Prostate gland (tissue), 2 donors: Measurements from ENCODE around the gene NUMA1.

Experiments
- POLR2A ChIP-seq: fragments of 450-650 bp; IDR thresholded peaks from one replicate; pipeline ENCODE4 v1.6.1; 2016; ENCODE audit warnings: antibody characterized with exemption, mild to moderate bottlenecking
- POLR2AphosphoS5 ChIP-seq: sonication (generic); formaldehyde crosslinking; IDR thresholded peaks from one replicate; pipeline ENCODE4 v1.6.1; 2017; ENCODE audit warnings: antibody characterized with exemption
- TF ChIP-seq, protein P1 (sequence below), 4 experiments: fragments of 200-600 bp in 2 of 4; fragments of 450-650 bp in 2 of 4; sonication (generic) in 2 of 4; IDR thresholded peaks; 1 replicate in 3 of 4; 2 replicates in 1 of 4; pipeline ENCODE4 v1.5.1; 2016 to 2019; ENCODE audit warnings: antibody characterized with exemption in 4 of 4, mild to moderate bottlenecking in 2 of 4, moderate library complexity in 2 of 4

- TF ChIP-seq, protein P1, sequence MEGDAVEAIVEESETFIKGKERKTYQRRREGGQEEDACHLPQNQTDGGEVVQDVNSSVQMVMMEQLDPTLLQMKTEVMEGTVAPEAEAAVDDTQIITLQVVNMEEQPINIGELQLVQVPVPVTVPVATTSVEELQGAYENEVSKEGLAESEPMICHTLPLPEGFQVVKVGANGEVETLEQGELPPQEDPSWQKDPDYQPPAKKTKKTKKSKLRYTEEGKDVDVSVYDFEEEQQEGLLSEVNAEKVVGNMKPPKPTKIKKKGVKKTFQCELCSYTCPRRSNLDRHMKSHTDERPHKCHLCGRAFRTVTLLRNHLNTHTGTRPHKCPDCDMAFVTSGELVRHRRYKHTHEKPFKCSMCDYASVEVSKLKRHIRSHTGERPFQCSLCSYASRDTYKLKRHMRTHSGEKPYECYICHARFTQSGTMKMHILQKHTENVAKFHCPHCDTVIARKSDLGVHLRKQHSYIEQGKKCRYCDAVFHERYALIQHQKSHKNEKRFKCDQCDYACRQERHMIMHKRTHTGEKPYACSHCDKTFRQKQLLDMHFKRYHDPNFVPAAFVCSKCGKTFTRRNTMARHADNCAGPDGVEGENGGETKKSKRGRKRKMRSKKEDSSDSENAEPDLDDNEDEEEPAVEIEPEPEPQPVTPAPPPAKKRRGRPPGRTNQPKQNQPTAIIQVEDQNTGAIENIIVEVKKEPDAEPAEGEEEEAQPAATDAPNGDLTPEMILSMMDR (IDR thresholded peaks at IDR 0.05) = no peak
- TF ChIP-seq POLR2A (no peak), POLR2AphosphoS5 (no peak)
These were observed 103.3 kb downstream of the NUMA1 start for GRCh38 chr11:71977090-71977489.
